K562 (cell line): ENCODE measurements around the gene DOCK1. TPM values are rescaled to one million over a fixed set of nuclear protein-coding genes. Genes with fewer than 3 reads are reported as not detected.

Source experiments
- ATAC-seq: fragments of 200-7000 bp; cut with Tn5 transposase; 3 replicates; pipeline ENCODE4 v1.9.1; 2020; ENCODE audit warnings: moderate library complexity
- BruUV-seq: library from RNA; stranded (reverse); fragments of 400-500 nt; replicated peaks from 2 replicates; lab custom pipeline; 2021; lab: Mats Ljungman, UMichigan
- CTCF ChIA-PET: fragments of 300-600 bp; formaldehyde crosslinking; extraction: SDS; loops from one replicate; lab custom pipeline; 2021; ENCODE audit warnings: low intra/inter-chr PET ratio; lab: Yijun Ruan, JAX
- POLR2A ChIA-PET: fragments of 300-600, 350-650 bp; sonication (Branson Sonifier 250); formaldehyde crosslinking; extraction: SDS; loops from one replicate; lab custom pipeline; 2021; ENCODE audit warnings: antibody characterized with exemption, inconsistent platforms; lab: Yijun Ruan, JAX
- DNase-seq, 4 experiments: peaks; one replicate each; pipeline versions ENCODE4 v3.0.0 to v3.0.0-alpha.2; 2011 to 2018; ENCODE audit warnings: low spot score in 3 of 4, mixed read lengths in 3 of 4; ENCODE audit errors: extremely low read depth in 1 of 4
- FAIRE-seq: peaks from 2 replicates; lab custom pipeline; 2011; peaks lifted over from hg19 to GRCh38; lab: Jason Lieb, UNC
- H2AFZ ChIP-seq: 2 replicates; pipeline ENCODE4 v1.6.0; 2011; ENCODE audit warnings: low read depth, low read length, control low read depth, inconsistent platforms
- H3K27ac ChIP-seq: fragments of 200-600 bp; 3 replicates; pipeline ENCODE4 v1.8.0; 2011; ENCODE audit warnings: low read depth, mild to moderate bottlenecking, control low read depth, inconsistent platforms, low read length, moderate library complexity, mixed read lengths; ENCODE audit errors: extremely low read depth
- H3K27me3 ChIP-seq, 2 experiments: fragments of 300-600 bp in 1 of 2; 2 replicates in 1 of 2; 3 replicates in 1 of 2; pipeline versions ENCODE4 v1.6.0 to v1.8.0; 2011; ENCODE audit warnings: inconsistent platforms in 2 of 2, low read length in 2 of 2, mild to moderate bottlenecking in 1 of 2, mixed read lengths in 1 of 2, moderate library complexity in 1 of 2; ENCODE audit not compliant: control insufficient read depth in 2 of 2, insufficient read depth in 2 of 2
- H3K36me3 ChIP-seq: fragments of 300-600 bp; 3 replicates; pipeline ENCODE4 v1.8.0; 2011; ENCODE audit warnings: mild to moderate bottlenecking, low read length, inconsistent platforms; ENCODE audit not compliant: control insufficient read depth, insufficient read depth
- H3K4me1 ChIP-seq, 2 experiments: fragments of 200-600 bp in 1 of 2; replicated peaks in 1 of 2; 2 replicates in 1 of 2; 3 replicates in 1 of 2; pipeline versions ENCODE4 v1.5.1 to v1.8.0; 2011; ENCODE audit warnings: inconsistent platforms in 2 of 2, low read length in 2 of 2, mild to moderate bottlenecking in 1 of 2, mixed read lengths in 1 of 2, moderate library complexity in 1 of 2; ENCODE audit not compliant: control insufficient read depth in 2 of 2, insufficient read depth in 2 of 2
- H3K4me2 ChIP-seq: 2 replicates; pipeline ENCODE4 v1.6.1; 2011; ENCODE audit warnings: low read length, control low read depth, inconsistent platforms, mixed read lengths; ENCODE audit not compliant: insufficient read depth
- H3K4me3 ChIP-seq: fragments of 200-600 bp; sonication (generic), shearing (Covaris generic); 2 replicates; pipeline ENCODE4 v1.5.1; 2016; ENCODE audit warnings: control low read depth, inconsistent platforms
- H3K79me2 ChIP-seq: fragments of 200-600 bp; 3 replicates; pipeline ENCODE4 v1.8.0; 2011; ENCODE audit warnings: low read length, inconsistent platforms; ENCODE audit not compliant: control insufficient read depth, insufficient read depth
- H3K9ac ChIP-seq, 2 experiments: 2 replicates each; pipeline versions ENCODE4 v1.6.0 to v1.6.1; 2011; ENCODE audit warnings: low read depth in 2 of 2, low read length in 2 of 2, control low read depth in 1 of 2, inconsistent platforms in 1 of 2, mild to moderate bottlenecking in 1 of 2, mixed read lengths in 1 of 2; ENCODE audit not compliant: insufficient read depth in 1 of 2
- H3K9me1 ChIP-seq: one replicate; pipeline ENCODE4 v1.6.0; 2011; ENCODE audit warnings: inconsistent platforms, mild to moderate bottlenecking, low read length, moderate library complexity; ENCODE audit not compliant: control insufficient read depth, insufficient read depth
- H3K9me3 ChIP-seq: replicated peaks from 2 replicates; pipeline ENCODE4 v1.5.1; 2011; ENCODE audit warnings: low read depth, low read length, inconsistent platforms; ENCODE audit not compliant: control insufficient read depth, insufficient read depth
- H4K20me1 ChIP-seq: replicated peaks from 2 replicates; pipeline ENCODE4 v1.6.1; 2011; ENCODE audit warnings: low read length, inconsistent platforms, mixed read lengths; ENCODE audit not compliant: control insufficient read depth, insufficient read depth
- GATAD2B ChIP-seq: fragments of 450-650 bp; IDR thresholded peaks from 2 replicates; pipeline ENCODE4 v1.6.1; 2017; ENCODE audit warnings: mild to moderate bottlenecking, borderline replicate concordance
- GTF2F1 ChIP-seq: IDR thresholded peaks from 2 replicates; pipeline ENCODE4 v1.6.1; 2011; ENCODE audit warnings: low read depth, low read length, improper control_type of control experiment
- KLF16 ChIP-seq: IDR thresholded peaks from 2 replicates; pipeline ENCODE4 v1.6.1; 2016; ENCODE audit warnings: antibody characterized with exemption
- KLF6 ChIP-seq: fragments of 250-450 bp; sonication (Bioruptor Pico); IDR thresholded peaks from 2 replicates; pipeline ENCODE4 v1.4.0; 2020; ENCODE audit warnings: mild to moderate bottlenecking, moderate library complexity, borderline replicate concordance
- MEIS2 ChIP-seq: fragments of 450-650 bp; IDR thresholded peaks from 2 replicates; pipeline ENCODE4 v1.6.1; 2014; ENCODE audit warnings: mild to moderate bottlenecking; ENCODE audit not compliant: partially characterized antibody
- STAT5B ChIP-seq: fragments of 250-450 bp; sonication (Bioruptor Pico); IDR thresholded peaks from 2 replicates; pipeline ENCODE4 v1.8.0; 2021; ENCODE audit warnings: mild to moderate bottlenecking, inconsistent platforms
- SUPT5H ChIP-seq: fragments of 450-650 bp; IDR thresholded peaks from 2 replicates; pipeline ENCODE4 v1.6.1; 2016
- ZKSCAN8 ChIP-seq: fragments of 200-800 bp; sonication (Bioruptor generic); IDR thresholded peaks from 2 replicates; pipeline ENCODE4 v1.6.1; 2016; ENCODE audit warnings: missing genetic modification characterization, missing compliant biosample characterization
- ZNF134 ChIP-seq: fragments of 250-450 bp; sonication (Bioruptor Pico); conservative IDR thresholded peaks from 2 replicates; pipeline ENCODE4 v1.4.0; 2020
- ZNF764 ChIP-seq: fragments of 250-450 bp; sonication (Bioruptor Pico); IDR thresholded peaks from 2 replicates; pipeline ENCODE4 v1.4.0; 2020; ENCODE audit warnings: low read depth, mild to moderate bottlenecking, moderate library complexity
- ZNF778 ChIP-seq: fragments of 450-650 bp; formaldehyde crosslinking; IDR thresholded peaks from 2 replicates; pipeline ENCODE4 v1.4.0; 2020; ENCODE audit warnings: mild to moderate bottlenecking, moderate library complexity
- WGBS: fragments of 100-300 bp; shearing (Covaris generic); methylation state at CpG from one replicate; pipeline ENCODE4 v1.1.6; 2016; ENCODE audit warnings: low coverage, mixed read lengths; ENCODE audit not compliant: insufficient coverage; ENCODE audit errors: missing lambda C conversion rate; 5-methylcytosine and 5-hydroxymethylcytosine counted together
- in situ Hi-C: fragments of 300-500 bp; cut with MboI; formaldehyde crosslinking; loops from 4 replicates; pipeline ENCODE4 v1.15.0; 2018; ENCODE audit warnings: inconsistent platforms, mixed read lengths
- intact Hi-C: fragments of 100-400 bp; cut with micrococcal nuclease; formaldehyde crosslinking; loops from 2 replicates; pipeline ENCODE4 v1.14.2; 2022
- polyA plus RNA-seq, 8 experiments: library from polyadenylated mRNA; depleted of rRNA in 4 of 8; stranded (reverse) in 5 of 8; unstranded in 3 of 8; fragments of >200 nt; fragmentation: Nextera tagmentation in 2 of 8; fragmentation: Illumina TruSeq in 1 of 8; extraction: Ambion mirVana in 2 of 8; extraction: Trizol in 1 of 8; gene quantifications; 2 replicates each; pipeline versions ENCODE4 v1.2.1 to v1.2.3, GENCODE V29; 2011 to 2014; ENCODE audit warnings: inconsistent platforms in 1 of 8, missing spikeins in 1 of 8
- total RNA-seq, 7 experiments: library from RNA; depleted of rRNA in 6 of 7; stranded (reverse); fragments of >200 nt in 6 of 7; fragmentation: Illumina TruSeq in 2 of 7; extraction: Trizol in 2 of 7; gene quantifications; 2 replicates each; pipeline versions ENCODE4 v1.2.1 to v1.2.3, GENCODE V29; 2011 to 2021; ENCODE audit warnings: low replicate concordance in 1 of 7
- TF ChIP-seq, protein P1 (sequence below): fragments of 450-650 bp; formaldehyde crosslinking; IDR thresholded peaks from 2 replicates; pipeline ENCODE4 v1.4.0; 2020; ENCODE audit warnings: mild to moderate bottlenecking, moderate library complexity
- TF ChIP-seq, protein P2 (sequence below): fragments of 250-450 bp; sonication (Bioruptor Pico); IDR thresholded peaks from 2 replicates; pipeline ENCODE4 v1.4.0; 2020; ENCODE audit warnings: mild to moderate bottlenecking, moderate library complexity, borderline replicate concordance

The DOCK1 gene
- total and polyA plus RNA-seq, 9 of the 15 experiments (the other 6 are each of a cell fraction or from before 2014, with no cell fraction given), result 0.31 TPM; not detected in 8

DNA sequence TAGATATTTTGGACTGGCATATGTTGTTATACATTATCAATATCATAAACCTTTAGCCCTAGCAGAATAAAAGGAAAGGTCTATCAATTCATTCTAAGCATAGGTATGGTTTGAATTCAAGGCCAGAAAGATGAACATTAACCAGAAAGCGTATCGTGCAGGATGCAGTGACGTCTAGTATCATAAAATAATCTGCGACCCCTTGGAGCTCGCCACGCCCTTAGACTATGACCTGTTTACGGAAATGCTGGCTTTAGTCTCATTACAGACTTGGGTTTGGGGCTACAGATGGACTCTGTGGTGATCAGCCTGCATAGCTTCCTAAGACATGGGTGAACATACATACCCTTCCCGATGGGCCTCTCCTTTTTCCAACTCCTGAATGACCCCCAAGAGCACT, 269.6 kb downstream of the DOCK1 start (continued):
- no peak for TF ChIP-seq STAT5B
- TF ChIP-seq, protein P1, sequence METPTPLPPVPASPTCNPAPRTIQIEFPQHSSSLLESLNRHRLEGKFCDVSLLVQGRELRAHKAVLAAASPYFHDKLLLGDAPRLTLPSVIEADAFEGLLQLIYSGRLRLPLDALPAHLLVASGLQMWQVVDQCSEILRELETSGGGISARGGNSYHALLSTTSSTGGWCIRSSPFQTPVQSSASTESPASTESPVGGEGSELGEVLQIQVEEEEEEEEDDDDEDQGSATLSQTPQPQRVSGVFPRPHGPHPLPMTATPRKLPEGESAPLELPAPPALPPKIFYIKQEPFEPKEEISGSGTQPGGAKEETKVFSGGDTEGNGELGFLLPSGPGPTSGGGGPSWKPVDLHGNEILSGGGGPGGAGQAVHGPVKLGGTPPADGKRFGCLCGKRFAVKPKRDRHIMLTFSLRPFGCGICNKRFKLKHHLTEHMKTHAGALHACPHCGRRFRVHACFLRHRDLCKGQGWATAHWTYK, result no peak
- TF ChIP-seq, all 486 proteins: peak for 0

DNA sequence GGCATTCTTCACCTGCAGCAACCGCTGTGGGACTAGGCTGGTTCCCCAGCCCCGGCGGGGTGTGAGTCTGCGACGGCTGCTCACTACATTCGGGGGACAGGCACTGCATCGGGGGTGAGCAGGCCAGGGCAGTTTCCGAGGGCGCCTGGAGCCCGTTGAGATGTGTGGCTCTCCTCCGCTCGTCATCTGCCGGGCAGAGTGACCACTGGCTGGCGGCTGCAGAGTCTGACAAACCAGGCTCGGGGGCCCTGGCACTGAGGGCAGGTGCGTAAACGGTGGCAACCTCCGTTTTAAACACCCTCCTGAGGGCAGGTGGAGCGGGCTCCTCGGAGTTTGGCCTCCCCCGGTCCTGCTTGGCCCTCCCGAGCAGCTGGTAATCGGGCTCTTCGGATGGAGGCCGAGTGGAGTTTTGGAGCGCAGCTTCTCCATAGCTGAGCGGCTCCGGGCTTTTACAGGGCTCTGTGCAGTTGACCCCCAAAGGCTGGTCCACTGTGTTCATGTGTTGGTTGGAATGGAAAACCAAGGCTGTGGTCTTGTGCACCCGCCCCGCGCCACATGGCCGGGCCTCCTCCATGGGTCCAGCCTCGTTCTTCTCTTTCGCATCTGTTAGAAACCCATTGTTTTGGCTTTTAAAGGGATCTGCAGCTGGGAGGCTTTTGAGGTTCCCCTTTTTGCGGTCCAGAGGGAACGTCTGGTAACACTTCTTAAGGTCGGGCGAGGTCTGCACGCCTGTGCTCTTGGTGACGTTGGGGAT, 270.3 kb downstream of the DOCK1 start:
- ATAC-seq, result no peak
- intact Hi-C loops (no loop called here), in situ Hi-C loops (no loop called here)
- no peak for FAIRE-seq
- Histone ChIP-seq H4K20me1 (no peaks in the 10 kb centered on the region), H3K79me2 (no peaks in the 10 kb centered on the region), H3K9me1 (no peaks in the 10 kb centered on the region), H3K9ac (no peak overlapping the region), H3K27me3 (no peaks in the 10 kb centered on the region), H2AFZ (no peak overlapping the region), H3K4me3 (no peak overlapping the region), H3K4me2 (no peak overlapping the region), H3K36me3 (no peaks in the 10 kb centered on the region), H3K4me1 (no peaks in the 10 kb centered on the region), H3K27ac (no peak overlapping the region), H3K9me3 (no peaks in the 10 kb centered on the region)
- POLR2A ChIA-PET, result no interaction called here
- CTCF ChIA-PET, result no interaction called here
- 0% methylated on average over 22 of the region's 40 CpGs for WGBS
- DNase-seq, result no peak
- TF ChIP-seq KLF16, result no peak
- no peak for TF ChIP-seq ZKSCAN8 (CRISPR knock-in tag)
- no peak for TF ChIP-seq KLF6 (CRISPR knock-in tag)
- TF ChIP-seq GTF2F1, result no peak
- no peak for TF ChIP-seq MEIS2
- no peak for TF ChIP-seq SUPT5H
- TF ChIP-seq ZNF134, result no peak
- TF ChIP-seq ZNF764 (CRISPR knock-in tag), result no peak
- TF ChIP-seq ZNF778 (CRISPR knock-in tag), result no peak
- TF ChIP-seq, protein P2, sequence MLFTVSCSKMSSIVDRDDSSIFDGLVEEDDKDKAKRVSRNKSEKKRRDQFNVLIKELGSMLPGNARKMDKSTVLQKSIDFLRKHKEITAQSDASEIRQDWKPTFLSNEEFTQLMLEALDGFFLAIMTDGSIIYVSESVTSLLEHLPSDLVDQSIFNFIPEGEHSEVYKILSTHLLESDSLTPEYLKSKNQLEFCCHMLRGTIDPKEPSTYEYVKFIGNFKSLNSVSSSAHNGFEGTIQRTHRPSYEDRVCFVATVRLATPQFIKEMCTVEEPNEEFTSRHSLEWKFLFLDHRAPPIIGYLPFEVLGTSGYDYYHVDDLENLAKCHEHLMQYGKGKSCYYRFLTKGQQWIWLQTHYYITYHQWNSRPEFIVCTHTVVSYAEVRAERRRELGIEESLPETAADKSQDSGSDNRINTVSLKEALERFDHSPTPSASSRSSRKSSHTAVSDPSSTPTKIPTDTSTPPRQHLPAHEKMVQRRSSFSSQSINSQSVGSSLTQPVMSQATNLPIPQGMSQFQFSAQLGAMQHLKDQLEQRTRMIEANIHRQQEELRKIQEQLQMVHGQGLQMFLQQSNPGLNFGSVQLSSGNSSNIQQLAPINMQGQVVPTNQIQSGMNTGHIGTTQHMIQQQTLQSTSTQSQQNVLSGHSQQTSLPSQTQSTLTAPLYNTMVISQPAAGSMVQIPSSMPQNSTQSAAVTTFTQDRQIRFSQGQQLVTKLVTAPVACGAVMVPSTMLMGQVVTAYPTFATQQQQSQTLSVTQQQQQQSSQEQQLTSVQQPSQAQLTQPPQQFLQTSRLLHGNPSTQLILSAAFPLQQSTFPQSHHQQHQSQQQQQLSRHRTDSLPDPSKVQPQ (CRISPR knock-in tag), result no peak
- TF ChIP-seq GATAD2B, result no peak
- BruUV-seq, result no TSS peak
